Activated CD4-positive, alpha-beta T cell treated with anti-CD3 and anti-CD28 coated beads for 48 hours (primary cell): Measurements from ENCODE around the gene GCLC.
"Not testable (repeated sequence)": the region's sequence is repeated elsewhere in the genome, so short reads cannot be mapped to it uniquely, and the experiment has no call there.

Experiments
- DNase-seq: peaks from one replicate; pipeline ENCODE4 v3.0.0-alpha.2; 2020

GCLC gene

DNA sequence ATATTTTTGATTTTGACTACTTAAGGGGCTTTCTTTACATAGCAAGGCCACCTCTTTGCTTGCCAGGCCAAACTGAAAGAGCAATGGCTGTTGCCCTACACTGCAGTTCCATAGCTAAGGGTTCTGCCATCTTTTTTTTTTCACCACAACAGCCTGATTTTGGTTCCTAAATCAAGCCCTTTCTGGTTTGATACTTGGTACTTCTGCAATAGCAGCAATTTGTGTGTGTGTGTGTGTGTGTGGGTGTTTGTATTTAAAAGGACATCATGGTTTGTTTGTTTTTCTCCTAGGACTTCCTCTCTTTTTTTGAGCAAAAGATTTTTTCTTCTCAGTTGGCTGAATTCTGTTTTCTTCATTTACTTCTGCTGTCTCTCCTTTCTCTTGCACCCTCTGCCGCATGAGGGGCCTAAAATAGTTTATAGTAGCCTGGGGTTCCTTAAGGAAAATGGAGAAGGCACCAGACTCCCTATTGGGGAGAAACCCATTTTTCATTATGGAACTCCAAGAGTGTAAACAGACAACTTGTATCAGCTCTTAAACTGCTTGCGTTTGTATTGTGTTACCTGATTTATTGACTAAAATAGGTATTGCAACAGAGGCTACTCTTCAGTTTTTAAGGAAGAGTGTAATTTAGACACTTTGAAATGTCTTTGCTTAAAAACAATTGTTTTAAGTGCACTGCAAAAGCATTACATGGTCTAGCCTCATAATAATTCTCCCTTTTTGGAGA is 12.2 kb upstream of the GCLC start:
- no peak for DNase-seq

GRCh38 chr6:53553600-53553999 is 8.7 kb upstream of the GCLC start:
- not testable (repeated sequence) for DNase-seq

DNA sequence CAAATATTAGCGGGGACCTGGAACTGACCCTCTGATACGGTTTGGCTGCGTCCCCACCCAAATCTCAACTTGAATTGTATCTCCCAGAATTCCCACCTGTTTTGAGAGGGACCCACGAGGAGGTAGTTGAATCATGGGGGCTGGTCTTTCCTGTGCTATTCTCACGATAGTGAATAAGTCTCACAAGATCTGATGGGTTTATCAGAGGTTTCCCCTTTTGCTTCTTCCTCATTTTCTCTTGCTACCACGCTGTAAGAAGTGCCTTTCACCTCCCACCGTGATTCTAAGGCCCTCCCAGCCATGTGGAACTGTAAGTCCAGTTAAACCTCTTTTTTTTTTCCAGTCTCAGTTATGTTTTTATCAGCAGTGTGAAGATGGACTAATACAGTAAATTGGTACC is 6.8 kb upstream of the GCLC start:
- DNase-seq = not testable (repeated sequence)

DNA sequence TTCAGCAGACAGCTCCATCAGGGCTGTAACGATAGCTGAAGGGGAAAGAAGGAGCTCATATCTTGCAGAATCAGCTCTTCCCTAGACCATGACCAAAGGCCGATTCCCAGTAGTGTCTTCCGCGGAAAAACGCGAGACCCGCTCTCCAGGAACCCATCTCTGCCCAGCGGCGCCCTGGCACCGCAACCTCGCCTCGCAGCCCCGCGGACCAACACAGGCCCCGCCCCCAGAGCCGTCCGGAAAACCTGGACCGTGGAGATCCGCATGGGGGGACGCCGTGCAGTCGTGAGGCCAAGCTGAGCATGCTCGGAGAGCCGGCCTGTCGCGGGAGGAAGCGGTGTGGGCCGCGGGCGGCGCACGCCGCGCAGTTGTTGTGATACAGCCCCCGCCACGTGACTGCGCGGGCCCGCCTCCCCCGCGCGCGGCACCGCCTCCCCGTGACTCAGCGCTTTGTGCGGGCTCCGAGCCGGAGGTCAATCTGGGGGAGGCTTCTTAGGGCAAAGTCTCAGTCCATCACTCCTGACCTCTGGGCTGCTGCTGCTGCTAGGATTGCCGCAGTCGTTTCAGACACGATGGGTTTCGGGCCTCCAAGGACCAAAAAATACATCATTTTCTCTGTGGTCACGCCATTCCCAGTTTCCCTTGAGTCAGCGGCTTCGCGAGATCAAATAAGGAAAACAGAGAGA is 3.1 kb upstream of the GCLC start:
- peak; percentile 94 for DNase-seq

GRCh38 chr6:53547166-53547810 is 2.4 kb upstream of the GCLC start:
- no peak for DNase-seq

DNA sequence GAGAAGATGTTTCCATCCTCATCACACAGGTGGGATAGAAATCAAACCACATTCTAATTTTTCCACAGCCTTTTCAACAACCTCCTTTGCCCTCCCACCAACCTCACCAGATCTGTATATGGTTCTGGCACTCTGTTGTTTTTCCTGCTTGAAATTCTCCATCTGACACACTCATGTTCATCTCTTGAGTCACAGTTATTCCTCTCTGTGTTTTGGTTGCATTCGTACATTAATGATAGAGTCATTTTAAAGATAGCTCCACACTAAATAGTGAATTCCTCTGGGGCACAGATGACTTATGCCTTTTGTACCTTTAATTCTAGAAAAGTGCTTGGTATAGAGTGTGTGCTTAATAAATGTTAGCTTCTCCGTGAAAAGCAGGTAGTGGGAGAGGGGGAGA is 1.4 kb upstream of the GCLC start:
- no peak for DNase-seq

- DNase-seq = no peak
Observed at GRCh38 chr6:53544217-53544469, 758 bp downstream of the GCLC start.

DNA sequence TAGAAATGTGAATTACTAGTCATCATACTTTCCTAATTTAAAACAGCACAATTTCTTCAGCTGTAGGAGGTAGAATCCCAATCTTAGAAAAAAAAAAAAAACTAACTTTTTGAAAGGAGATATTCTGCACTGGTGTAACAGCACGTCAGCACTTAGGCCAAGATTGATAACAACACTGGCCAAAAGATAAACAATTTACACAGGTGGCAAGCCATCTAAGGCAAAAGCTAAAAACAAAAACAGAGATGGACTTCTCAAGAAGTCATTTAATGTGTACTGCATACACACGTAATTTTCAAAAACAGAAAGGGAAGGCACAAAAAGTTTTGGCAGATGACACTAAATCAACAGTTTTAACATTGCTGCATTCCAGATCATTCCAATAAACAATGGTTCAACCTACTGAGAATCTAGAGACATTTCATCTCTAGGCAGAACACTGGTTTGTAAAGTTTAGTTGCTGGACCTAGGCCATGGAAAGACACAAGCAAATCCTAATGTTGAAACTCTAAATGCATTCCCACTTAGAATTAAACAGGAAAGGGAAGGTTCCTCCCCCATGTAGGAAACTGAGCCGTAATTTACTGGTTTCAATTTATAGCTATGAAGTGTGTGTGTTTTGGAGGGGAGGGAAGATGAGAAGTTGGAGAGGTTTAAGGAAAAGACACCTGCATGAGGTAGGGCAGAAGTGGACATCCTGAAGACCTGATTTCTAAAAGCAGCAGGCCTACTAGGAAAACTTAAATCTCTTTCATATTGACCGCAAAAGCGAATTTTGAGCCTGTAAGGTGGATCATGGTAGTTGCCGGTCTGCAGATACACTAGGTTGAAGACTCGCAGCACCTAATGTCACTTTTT is 1.3 kb downstream of the GCLC start:
- DNase-seq = no peak

GRCh38 chr6:53541900-53542299 is 3.0 kb downstream of the GCLC start:
- no peak for DNase-seq

DNA sequence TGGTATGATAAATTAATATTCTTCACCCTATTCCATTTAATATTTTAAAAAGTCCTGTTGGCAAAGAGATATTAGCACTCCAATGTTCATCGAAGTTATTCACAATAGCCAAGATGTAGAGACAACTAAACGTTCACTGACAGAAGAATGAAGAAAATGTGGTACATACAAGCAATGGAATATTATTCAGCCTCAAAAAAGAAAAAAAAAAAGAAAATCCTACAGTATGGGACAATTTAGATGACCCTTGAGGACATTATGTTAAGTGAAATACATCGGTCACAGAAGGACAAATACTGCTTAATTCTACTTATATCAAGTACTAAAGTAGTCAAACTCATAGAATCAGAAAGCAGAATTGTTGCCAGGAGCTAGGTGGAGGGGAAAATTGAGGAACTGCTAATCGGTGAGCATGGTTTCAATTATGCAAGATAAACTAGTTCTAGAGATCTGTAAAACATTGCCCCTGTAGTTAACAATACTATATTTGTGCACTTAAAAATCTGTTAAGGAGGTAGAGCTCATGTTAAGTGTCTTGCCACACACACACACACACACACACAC is 4.7 kb downstream of the GCLC start:
- DNase-seq = no peak

GRCh38 chr6:53539561-53539960 is 5.3 kb downstream of the GCLC start:
- no peak for DNase-seq

DNA sequence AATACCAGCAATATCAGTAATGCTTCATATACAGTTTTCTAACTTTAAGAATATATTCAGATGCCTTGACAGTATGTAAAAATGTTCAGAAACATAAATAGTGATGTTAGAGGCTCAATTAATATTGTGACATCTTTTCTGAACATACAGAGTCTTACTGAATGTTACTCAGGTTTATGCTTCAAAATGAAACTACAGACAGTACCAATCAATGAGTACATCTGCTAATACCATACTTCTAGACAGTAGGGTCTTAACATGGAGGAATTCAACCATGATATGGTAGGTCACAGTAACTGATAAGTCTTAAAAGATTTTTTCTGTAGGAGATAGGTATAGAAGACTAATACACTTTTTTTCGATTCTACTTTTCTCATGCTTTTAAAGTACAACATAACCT is 8.3 kb downstream of the GCLC start:
- DNase-seq = no peak

DNA sequence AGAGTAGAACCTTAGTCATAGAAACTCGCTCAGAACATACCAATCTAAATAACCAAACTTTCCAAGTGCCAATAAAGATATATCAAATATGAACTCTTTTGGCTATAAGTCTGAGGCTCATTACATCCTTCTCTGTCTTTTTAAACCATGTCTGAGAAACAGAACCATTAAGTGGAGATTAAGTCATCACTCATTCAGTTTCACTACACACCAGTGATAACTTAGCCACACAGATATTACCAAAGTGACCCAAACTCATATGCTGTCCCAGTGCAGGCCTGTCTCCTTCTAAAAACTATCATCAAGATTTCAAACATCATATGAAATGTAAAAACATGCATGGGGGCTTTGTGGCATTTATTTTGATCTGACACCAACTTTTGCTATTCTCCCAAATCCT is 12.0 kb downstream of the GCLC start:
- no peak for DNase-seq

- DNase-seq = no peak
Observed at GRCh38 chr6:53532061-53532797, 12.7 kb downstream of the GCLC start.

GRCh38 chr6:53530780-53531386 is 14.0 kb downstream of the GCLC start:
- no peak for DNase-seq

- DNase-seq = no peak
Observed at GRCh38 chr6:53530346-53530745, 14.6 kb downstream of the GCLC start.

DNA sequence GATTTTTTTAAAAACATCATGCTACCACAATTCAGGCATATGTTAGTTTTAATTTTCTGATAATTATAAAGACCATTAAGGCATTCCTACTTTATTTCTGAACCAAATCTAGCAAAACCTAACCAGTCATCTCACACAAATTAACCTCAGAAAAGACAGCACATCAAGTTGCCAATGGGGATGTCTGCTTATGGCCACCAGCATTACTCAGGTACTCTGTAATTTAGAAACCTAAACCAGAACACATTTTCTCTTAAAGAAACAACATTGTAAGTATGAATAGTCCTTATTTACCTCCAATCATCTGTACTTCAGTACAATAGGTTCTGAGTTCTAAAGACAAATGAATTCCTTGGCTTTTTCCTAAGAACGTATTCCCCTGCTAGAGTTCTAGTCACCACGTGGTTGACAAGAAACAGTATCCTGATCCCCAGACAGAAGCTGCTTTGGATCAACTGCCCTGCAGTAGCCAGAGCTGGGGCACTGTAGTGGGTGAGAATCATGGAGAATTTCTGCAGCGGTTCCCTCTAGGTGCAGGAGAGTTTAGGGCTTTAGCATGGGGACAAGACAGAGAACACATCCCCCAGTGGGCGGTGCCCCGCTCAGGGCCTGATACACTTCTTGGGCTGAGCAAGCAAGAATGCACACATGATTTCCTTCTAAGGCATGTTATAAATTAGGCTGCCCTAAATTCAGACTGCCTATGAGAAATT is 15.4 kb downstream of the GCLC start:
- no peak for DNase-seq

DNA sequence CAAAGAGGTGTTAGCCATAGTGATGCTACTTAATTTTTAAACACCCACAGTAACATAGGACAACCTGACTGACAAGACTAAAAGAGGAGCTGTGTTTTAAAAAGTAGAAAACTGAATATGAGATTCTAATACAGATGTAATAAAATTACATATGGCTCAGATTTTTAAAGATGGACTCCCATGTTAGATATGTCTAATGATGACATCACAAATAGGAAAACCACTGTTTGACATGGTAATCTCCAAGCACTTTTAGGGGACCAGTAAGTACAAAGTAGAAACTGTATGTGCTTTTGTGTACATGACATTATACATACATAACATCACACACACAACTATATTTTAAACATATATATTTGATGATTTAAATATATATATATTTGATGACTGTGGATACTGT is 16.8 kb downstream of the GCLC start:
- DNase-seq = no peak

DNA sequence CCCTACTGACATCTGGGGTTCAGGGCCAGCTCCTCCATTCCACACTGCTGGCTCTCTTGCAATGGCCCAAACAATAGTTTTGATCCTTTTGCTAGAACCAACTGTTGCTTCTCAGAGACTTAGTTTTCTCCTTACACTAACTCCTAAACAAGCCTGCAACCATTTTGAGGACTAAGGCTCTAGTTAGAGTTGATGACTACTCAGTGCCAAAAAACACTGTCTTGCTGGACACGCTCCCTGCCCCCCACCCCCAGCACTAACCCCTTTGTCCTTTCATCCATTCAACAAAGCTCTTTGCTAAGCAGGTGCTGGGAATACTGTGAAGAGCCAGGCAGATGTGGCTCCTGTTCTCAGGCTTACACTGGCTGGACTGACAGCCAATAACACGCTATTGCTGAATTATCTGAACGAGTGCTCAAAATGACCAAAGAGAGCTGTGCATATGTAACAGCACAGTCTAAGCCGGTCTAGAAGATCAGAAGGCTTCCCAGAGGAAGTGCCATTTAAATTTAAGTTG is 17.6 kb downstream of the GCLC start:
- no peak for DNase-seq

DNA sequence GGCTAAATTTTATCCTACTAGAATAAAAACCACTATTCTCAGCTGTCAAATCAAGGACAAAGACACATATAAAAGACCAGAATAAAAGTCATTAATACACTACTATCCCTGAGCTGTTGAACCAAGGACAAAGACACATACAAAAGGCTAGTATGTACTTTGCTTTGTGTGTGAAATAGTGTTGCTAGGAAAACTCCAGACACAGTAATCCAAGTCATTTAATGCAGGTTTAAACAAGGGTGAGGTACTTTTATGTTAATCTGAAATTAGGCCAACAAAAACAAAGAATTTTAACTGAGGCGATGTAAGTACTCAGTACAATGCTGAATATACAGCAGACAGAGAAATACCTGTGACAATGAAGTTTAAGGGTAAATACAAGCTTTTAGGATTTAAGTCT is 18.9 kb downstream of the GCLC start:
- DNase-seq = no peak

DNA sequence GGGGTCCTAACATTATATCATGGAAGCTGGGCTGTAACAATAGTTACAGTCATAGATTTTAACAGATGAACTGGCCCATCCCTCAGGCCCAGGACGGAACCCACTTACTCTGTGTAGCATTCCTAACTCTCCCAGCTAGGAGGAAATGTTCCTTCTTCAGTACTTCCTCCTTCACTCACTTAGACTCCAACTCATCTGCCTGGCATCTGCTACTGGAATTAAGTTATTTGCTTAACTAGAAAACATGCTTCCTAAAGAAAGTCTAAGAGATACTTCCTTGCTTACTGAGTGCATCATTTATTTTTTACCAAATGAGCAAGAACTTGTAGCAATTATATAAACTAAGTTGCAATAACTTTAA is 20.5 kb downstream of the GCLC start:
- no peak for DNase-seq
